ENCODE results near the gene BAD. TPM values are rescaled to one million over a fixed set of nuclear protein-coding genes. Genes with fewer than 3 reads are reported as not detected.

BAD gene
- total and polyA plus RNA-seq, 10 of the 15 experiments (the other 5 are each of a cell fraction or from before 2014, with no cell fraction given) = 1.5 to 67.2 (median 39.6) TPM

DNA sequence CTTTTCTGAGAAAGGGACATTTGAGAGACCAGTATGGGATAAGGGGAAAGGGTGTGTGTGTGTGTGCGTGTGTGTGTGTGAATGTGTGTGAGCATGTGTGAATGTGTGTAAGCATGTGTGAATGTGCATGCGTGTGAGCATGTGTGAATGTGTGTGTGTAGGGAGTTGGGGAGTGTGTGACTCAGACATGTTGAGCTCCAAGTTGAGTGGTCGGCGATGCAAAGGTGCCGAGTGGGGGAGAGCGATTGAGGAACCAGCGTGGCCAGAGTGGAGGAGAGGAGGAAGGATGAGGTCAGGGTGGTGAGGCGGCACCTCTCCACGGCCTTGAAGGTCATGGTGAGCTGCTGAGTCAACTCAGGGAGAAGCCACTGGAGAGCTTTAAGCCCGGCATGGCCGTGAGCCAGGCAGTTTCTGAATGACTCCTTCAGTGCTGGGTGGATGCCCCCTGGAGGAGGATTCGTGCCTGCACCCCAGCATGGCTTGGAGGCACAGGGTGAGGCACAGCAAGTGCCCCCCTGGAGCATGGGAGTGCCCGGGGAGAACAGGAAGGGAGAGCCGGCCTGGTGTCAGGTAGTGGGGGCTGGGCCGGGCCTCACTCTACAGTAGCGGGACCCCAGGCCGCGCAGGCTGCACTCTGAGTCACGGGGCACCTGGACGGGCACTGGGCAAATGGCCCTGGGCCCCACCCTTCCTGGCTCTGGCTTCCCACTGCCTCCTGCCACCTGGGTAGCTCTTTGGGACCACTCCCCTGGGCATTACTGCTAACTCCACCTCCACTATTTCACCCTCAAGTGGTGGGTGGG, 47.3 kb upstream of the BAD start (continued):
- TF ChIP-seq EZH2 (IDR thresholded peaks at IDR 0.05; ENCODE audit: borderline replicate concordance, control insufficient read depth, low read depth, low read length) = no peak
- TF ChIP-seq MAX (IDR thresholded peaks at IDR 0.05; ENCODE audit: low read depth, low read length) = no peak; the same call in 1 of the 2 replicates
- 0 out of 2 replicates have a peak, but pooled peaks have one; percentile 25 for TF ChIP-seq RB1 (IDR thresholded peaks at IDR 0.05; ENCODE audit: borderline replicate concordance)
- TF ChIP-seq, protein P1, sequence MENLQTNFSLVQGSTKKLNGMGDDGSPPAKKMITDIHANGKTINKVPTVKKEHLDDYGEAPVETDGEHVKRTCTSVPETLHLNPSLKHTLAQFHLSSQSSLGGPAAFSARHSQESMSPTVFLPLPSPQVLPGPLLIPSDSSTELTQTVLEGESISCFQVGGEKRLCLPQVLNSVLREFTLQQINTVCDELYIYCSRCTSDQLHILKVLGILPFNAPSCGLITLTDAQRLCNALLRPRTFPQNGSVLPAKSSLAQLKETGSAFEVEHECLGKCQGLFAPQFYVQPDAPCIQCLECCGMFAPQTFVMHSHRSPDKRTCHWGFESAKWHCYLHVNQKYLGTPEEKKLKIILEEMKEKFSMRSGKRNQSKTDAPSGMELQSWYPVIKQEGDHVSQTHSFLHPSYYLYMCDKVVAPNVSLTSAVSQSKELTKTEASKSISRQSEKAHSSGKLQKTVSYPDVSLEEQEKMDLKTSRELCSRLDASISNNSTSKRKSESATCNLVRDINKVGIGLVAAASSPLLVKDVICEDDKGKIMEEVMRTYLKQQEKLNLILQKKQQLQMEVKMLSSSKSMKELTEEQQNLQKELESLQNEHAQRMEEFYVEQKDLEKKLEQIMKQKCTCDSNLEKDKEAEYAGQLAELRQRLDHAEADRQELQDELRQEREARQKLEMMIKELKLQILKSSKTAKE (IDR thresholded peaks at IDR 0.05; ENCODE audit: low read depth, poor library complexity, severe bottlenecking) = peak; percentile 50
- TF ChIP-seq TARDBP (IDR thresholded peaks at IDR 0.05; ENCODE audit: borderline replicate concordance) = no peak
- peak in 1 of 2 experiments; percentile 68; a peak in 1 of 4 replicates for TF ChIP-seq EP300 (IDR thresholded peaks at IDR 0.05; ENCODE audit: borderline replicate concordance in 1 of 2, control insufficient read depth in 1 of 2, low read depth in 2 of 2, low read length in 2 of 2)
- TF ChIP-seq NR2C1 (IDR thresholded peaks at IDR 0.05) = no peak; the same call in 1 of the 2 replicates
- peak; percentile 43 for TF ChIP-seq PBX3 (IDR thresholded peaks at IDR 0.05; ENCODE audit: insufficient replicate concordance, low read depth, low read length)
- TF ChIP-seq LARP7 (IDR thresholded peaks at IDR 0.05) = peak; percentile 47; the same call in 1 of the 2 replicates
- TF ChIP-seq, protein P2, sequence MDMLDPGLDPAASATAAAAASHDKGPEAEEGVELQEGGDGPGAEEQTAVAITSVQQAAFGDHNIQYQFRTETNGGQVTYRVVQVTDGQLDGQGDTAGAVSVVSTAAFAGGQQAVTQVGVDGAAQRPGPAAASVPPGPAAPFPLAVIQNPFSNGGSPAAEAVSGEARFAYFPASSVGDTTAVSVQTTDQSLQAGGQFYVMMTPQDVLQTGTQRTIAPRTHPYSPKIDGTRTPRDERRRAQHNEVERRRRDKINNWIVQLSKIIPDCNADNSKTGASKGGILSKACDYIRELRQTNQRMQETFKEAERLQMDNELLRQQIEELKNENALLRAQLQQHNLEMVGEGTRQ (IDR thresholded peaks at IDR 0.05; ENCODE audit: borderline replicate concordance, low read depth, low read length) = no peak
- no peak; the same call in 1 of the 2 replicates for TF ChIP-seq MTA3 (IDR thresholded peaks at IDR 0.05; ENCODE audit: borderline replicate concordance, low read length)
- TF ChIP-seq ATF2 (IDR thresholded peaks at IDR 0.05; ENCODE audit: low read length) = no peak
- peak; percentile 92 for TF ChIP-seq IKZF1 (conservative IDR thresholded peaks at IDR 0.05)
- TF ChIP-seq MYB (IDR thresholded peaks at IDR 0.05; ENCODE audit: borderline replicate concordance, low read depth, low read length) = no peak
- no peak for TF ChIP-seq NFYB (IDR thresholded peaks at IDR 0.05; ENCODE audit: insufficient read depth, low read depth, low read length)
- TF ChIP-seq NBN (IDR thresholded peaks at IDR 0.05) = peak; percentile 97
- peak; percentile 87 for TF ChIP-seq MLLT1 (IDR thresholded peaks at IDR 0.05)
- TF ChIP-seq SP1 (IDR thresholded peaks at IDR 0.05; ENCODE audit: low read depth, low read length) = no peak
- TF ChIP-seq ATF7 (IDR thresholded peaks at IDR 0.05; ENCODE audit: low read depth) = peak; percentile 87
- TF ChIP-seq RUNX3 (IDR thresholded peaks at IDR 0.05; ENCODE audit: low read length) = peak; percentile 74
- 0 out of 2 replicates have a peak, but pooled peaks have one; percentile 79 for TF ChIP-seq JUND (IDR thresholded peaks at IDR 0.05; ENCODE audit: low read depth, low read length)
- TF ChIP-seq SMAD1 (IDR thresholded peaks at IDR 0.05; ENCODE audit: low read depth, partially characterized antibody) = no peak
